ENCODE measurements around the gene AGRN.
"Not testable (repeated sequence)": the region's sequence is repeated elsewhere in the genome, so short reads cannot be mapped to it uniquely, and the experiment has no call there.

AGRN gene

GRCh38 chr1:1069056-1069710 is 49.3 kb downstream of the AGRN start:
- DNase-seq, result peak; percentile 96

GRCh38 chr1:1069711-1070676 is 50.1 kb downstream of the AGRN start:
- peak; percentile 71 for DNase-seq

GRCh38 chr1:1071486-1072298 is 51.8 kb downstream of the AGRN start:
- DNase-seq, result no peak

- no peak for DNase-seq
These were observed 52.5 kb downstream of the AGRN start for GRCh38 chr1:1072299-1072848.

- DNase-seq, result no peak
These were observed 53.2 kb downstream of the AGRN start for GRCh38 chr1:1072849-1073742.

GRCh38 chr1:1073743-1074587 is 54.0 kb downstream of the AGRN start, which contains the start of gene RNF223:
TSS of gene RNF223 (minus strand) at chr1:1074306. CDS start at chr1:1072566, 1,740 bp downstream.
- no peak for DNase-seq

- peak; percentile 57 for DNase-seq
These were observed 54.8 kb downstream of the AGRN start for GRCh38 chr1:1074631-1075147.

GRCh38 chr1:1075148-1075935 is 55.4 kb downstream of the AGRN start:
- peak; percentile 62 for DNase-seq

GRCh38 chr1:1077396-1077795 is 57.5 kb downstream of the AGRN start:
- not testable (repeated sequence) for DNase-seq

- peak; percentile 77 for DNase-seq
These were observed 59.6 kb downstream of the AGRN start for GRCh38 chr1:1079408-1080121.

- peak; percentile 67 for DNase-seq
These were observed 60.3 kb downstream of the AGRN start for GRCh38 chr1:1080122-1080757.

- peak; percentile 58 for DNase-seq
These were observed 61.0 kb downstream of the AGRN start for GRCh38 chr1:1080951-1081310.

- DNase-seq, result peak; percentile 53
These were observed 61.7 kb downstream of the AGRN start for GRCh38 chr1:1081311-1082238.

- DNase-seq, result peak; percentile 57
These were observed 62.4 kb downstream of the AGRN start for GRCh38 chr1:1082239-1082775.

- no peak for DNase-seq
These were observed 63.0 kb downstream of the AGRN start for GRCh38 chr1:1082776-1083415.

Data from activated effector memory CD4-positive, alpha-beta T cell treated with anti-CD3 and anti-CD28 coated beads, Interleukin-2, amount 50 U/mL, for 16 hours (primary cell).